ENCODE data around the gene ELOVL2.

DNA sequence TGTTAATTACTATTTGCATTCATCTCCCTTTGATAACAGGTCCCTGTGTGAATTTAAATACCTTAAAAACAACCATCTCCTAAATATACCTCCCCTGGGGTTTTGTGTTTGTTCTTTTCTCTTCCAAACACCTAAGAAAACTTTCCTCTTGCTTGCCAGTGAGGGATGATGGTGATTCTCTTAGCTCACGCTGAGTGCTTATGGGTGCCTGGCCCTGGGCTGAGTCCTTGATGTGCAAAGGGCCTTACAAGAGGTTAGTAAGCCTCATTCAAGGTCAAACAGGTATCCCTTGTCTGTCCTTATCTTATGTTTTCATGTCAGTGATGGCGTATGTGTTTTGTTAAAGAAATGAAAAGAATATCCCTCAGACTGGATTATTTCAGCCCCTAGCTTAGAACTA lies 81.0 kb downstream of the ELOVL2 start:
- TF ChIP-seq EZH2 (IDR thresholded peaks at IDR 0.05; ENCODE audit: borderline replicate concordance, insufficient read depth, low read depth, low read length, poor library complexity, severe bottlenecking) = no peak
- TF ChIP-seq, protein P1, sequence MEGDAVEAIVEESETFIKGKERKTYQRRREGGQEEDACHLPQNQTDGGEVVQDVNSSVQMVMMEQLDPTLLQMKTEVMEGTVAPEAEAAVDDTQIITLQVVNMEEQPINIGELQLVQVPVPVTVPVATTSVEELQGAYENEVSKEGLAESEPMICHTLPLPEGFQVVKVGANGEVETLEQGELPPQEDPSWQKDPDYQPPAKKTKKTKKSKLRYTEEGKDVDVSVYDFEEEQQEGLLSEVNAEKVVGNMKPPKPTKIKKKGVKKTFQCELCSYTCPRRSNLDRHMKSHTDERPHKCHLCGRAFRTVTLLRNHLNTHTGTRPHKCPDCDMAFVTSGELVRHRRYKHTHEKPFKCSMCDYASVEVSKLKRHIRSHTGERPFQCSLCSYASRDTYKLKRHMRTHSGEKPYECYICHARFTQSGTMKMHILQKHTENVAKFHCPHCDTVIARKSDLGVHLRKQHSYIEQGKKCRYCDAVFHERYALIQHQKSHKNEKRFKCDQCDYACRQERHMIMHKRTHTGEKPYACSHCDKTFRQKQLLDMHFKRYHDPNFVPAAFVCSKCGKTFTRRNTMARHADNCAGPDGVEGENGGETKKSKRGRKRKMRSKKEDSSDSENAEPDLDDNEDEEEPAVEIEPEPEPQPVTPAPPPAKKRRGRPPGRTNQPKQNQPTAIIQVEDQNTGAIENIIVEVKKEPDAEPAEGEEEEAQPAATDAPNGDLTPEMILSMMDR (IDR thresholded peaks at IDR 0.05) = no peak

Measured in B cell (primary cell).